Dermis blood vessel endothelial cell (primary cell): ENCODE results near the gene ARL14EPL. TPM values are rescaled to one million over a fixed set of nuclear protein-coding genes. Genes with fewer than 3 reads are reported as not detected.
"Not testable (repeated sequence)": the region's sequence is repeated elsewhere in the genome, so short reads cannot be mapped to it uniquely, and the experiment has no call there.

Experiments
- DNase-seq: peaks from one replicate; pipeline ENCODE4 v3.0.0; 2010
- total RNA-seq: library from RNA; depleted of rRNA; stranded (reverse); fragments of >200 nt; gene quantifications from 2 replicates; pipeline ENCODE4 v1.2.3, GENCODE V29; 2014

ARL14EPL gene
- total RNA-seq, 1 donor from 2014 or later = under 0.01 TPM

DNA sequence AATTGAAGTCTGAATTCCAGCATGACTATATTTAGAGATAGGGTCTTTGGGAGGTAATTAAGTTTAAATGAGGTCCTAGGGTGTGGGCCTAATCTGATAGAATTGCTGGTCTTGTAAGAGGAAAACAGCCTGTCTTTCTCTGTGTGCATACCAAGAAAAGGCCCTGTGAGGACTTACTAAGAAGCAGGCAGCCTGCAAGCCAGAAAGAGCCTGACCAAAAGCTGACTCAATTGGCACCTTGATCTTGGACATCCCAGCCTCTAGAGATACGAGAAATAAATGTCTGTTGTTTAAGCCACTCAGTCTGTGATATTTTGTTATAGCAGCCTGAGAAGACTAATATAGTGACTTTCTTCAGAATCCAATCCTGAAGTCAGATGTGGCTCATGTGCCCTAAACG, 14.6 kb downstream of the ARL14EPL start:
- DNase-seq = no peak

GRCh38 chr5:116058346-116058936, 26.2 kb downstream of the ARL14EPL start:
- DNase-seq = no peak

- no peak for DNase-seq
Measured at GRCh38 chr5:116062352-116062751, 30.1 kb downstream of the ARL14EPL start.

GRCh38 chr5:116063950-116064349, 31.7 kb downstream of the ARL14EPL start:
- DNase-seq = no peak

DNA sequence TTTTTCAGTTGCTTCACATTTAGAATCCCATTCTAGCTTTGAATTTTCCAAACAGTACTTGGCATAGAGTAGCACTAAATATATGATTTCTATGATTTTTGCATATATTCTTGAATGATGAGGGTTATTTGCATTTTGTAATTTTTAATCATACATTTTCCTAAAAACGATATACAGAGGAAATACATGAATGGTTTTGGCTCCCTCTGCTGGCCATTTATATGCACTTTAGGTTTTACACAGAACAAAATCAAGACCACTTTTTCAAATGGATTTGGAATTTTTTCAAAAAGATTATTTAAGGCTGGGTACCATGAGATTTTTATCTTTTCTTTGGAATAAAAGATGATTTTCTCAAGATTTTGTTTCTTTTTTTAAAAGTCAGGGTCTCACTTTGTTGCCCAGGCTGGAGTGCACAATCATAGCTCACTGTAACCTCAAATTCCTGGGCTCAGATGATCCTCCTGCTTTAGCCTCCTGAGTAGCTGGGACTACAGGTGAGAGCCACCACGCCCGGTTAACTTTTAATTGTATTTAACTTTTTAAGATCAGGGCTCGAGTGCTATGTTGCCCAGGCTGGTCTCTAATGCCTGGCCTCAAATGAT, 35.9 kb downstream of the ARL14EPL start:
- DNase-seq = peak; percentile 79

DNA sequence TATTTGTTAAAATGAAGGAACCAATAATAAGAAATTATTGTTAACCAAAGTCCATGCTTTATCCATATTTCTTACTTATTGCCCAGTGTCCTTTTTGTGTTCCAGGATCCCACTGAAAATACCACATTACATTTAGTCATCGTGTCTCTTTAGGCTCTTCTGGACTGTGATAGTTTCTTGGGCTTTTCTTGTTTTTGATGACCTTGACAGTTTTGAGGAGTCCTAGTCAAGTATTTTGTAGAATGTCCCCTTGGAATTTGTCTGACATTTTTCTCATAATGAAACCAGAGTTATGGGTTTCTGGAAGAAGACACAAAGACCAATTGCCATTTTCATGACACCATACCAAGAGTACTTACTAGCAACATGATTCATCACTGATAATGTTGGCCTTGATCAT, 38.9 kb downstream of the ARL14EPL start:
- no peak for DNase-seq

DNA sequence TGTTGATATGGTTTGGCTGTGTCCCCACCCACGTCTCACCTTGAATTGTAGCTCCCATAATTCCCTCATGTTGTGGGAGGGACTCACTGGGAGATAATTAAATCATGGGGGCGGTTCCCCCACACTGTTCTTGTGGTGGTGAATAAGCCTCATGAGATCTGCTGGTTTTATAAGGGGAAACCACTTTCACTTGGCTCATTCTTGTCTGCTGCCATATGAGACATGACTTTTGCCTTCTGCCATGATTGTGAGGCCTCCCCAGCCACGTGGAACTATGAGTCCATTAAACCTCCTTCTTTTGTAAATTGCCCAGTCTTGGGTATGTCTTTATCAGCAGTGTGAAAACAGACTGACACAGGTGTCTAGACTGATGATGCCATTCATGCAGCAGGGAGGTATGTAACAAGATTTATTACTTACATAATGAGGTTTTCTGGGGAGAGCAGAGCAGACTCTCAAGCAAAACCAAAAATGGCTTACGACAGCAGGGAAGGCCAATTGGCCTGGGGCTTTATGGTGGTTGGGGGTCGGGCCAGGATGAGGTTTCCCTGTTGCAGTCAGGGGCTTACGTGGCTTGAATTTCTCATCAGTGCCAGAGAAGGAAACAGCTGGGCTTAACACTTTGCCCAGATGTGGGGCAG, 43.0 kb downstream of the ARL14EPL start:
- DNase-seq = no peak

DNA sequence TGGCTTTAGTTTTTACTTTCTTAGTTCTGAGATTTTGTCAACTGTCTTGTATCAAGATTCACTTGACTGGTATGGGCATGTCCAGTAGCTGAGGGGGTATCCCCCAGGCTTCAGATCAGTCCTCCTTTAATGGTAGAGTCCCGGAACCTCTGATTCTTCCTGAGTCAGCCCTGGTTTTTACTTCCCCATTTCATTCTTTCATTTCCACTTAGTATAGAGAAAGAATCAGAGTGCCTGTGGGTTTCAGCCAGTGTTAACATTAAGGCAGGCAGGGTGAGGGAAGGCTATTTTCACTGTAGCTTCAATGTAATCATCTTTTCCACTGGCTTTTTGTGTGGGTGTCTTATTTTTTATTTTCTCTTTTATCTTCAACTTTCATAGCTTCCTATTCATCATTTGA, 44.2 kb downstream of the ARL14EPL start:
- no peak for DNase-seq

DNA sequence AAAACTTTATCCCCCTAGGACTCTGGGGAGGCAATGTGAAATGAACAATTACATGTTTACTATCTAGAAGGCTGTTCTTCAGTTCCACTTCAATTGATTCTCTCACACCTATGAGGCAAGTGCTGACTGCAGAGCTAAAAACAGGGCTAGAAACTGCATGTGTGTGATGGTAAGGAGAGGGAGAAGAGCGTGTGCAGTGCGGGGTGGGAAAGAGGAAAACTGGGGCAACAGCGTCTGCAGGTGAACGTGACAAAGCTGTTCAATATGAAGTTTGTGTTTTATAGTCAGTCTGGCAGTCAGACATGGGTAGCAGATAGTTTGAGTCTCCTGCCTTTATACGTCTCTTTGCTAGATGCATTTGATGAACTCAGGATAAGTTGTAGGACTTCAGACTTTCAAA, 45.9 kb downstream of the ARL14EPL start:
- DNase-seq = no peak

DNA sequence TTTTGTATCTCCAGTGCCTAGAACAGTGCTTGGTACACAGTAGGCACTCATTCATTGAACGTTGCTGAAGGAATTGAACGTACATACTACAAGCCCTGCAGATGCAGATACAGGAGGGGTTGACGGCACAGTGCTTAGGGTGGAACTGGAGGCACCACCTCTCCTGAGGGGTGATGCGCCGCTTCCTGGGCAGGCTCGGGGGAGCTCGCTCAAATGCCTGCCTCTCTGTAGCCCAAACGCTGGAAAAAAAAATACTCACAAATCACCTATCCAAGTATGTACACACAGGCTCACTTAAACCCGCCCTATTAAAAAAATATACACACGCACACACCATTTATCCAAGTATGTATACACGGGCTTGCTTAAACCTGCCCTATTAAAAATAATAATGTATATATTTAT, 52.0 kb downstream of the ARL14EPL start:
- peak; percentile 35 for DNase-seq

DNA sequence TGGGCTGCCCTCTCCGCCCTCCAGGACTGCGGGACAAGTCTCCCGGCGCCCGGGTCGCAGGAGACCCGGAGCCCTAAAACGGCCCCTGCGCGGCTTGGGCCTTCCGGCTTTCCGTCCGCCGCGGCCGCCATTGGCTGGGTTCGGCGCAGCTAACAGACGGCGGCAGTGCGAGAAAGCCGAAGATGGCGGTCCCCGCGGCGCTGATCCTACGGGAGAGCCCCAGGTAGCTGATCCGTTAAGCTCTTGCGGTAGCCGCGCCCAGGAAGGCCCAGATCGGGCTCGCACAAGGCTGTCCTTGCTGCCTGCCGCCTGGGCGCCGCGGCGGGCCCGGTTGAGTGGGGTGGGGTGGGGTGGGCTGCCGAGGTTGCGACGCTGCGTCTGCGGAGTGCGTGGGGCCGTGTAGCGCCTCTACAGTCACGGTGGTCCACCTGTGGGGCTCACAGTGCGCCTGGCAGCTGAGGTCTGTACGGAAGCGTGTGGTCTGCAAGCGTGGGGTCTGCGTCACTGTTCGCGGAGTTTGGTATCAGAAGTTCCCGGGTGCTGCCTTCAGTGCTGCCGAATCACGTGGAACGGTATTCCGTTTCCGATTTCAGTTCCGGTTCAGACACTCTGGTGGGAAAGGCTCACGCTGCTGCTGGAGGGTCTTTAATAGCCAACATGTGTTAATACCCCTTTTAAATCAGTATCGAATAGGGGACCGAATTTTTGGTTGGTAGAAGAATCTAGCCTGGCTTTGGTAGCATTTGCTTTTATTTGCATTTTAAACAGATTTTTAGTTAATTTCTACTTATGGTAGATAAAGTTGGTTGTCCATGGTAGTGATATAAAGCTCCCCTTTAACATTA, 52.8 kb downstream of the ARL14EPL start, which contains the start of gene COMMD10:
COMMD10 (plus strand) TSS at position 155 of the 845 bp plus-strand sequence.
- DNase-seq = peak; percentile 83

GRCh38 chr5:116086309-116086708, 54.0 kb downstream of the ARL14EPL start:
- DNase-seq = not testable (repeated sequence)

DNA sequence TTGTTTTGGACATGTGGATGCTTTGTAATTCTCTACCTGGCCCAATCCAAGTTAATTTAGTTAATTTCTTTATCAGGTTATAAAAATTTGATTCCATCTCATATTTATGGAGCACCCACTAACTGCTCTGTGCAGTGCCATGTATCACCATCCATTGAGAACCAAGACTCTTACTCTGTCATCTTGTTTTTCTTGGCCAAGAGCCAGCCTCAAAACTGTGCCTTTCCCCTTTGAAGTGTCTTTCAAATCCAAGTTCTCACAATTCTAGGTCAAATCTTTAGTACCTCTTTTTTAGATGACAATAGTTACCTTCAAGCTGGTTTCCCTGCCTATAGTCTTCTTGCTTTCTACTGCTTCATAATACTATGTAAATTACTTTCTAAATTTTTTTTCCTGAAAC, 55.8 kb downstream of the ARL14EPL start:
- peak; percentile 6 for DNase-seq

DNA sequence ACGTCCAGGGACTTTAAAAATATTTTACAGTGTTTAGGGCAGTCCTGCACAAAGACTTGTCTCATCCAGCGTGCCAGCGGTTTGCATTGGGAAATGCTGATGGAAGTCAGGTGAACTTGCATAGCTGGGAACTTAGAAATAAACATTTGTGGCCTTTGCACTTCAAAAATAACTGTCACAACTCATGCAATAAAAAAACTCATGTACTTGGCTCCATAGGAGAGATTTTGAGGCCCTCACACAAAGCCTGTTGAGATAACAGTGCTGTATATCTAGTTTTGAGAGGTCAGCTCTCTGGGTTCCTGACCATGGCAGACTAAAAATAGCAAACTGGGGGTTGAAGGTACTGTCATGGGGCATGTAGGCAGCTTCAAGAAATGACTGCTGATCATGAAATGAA, 58.0 kb downstream of the ARL14EPL start:
- DNase-seq = no peak

GRCh38 chr5:116091416-116091815, 59.1 kb downstream of the ARL14EPL start:
- no peak for DNase-seq

GRCh38 chr5:116097301-116097700, 65.0 kb downstream of the ARL14EPL start:
- DNase-seq = no peak

DNA sequence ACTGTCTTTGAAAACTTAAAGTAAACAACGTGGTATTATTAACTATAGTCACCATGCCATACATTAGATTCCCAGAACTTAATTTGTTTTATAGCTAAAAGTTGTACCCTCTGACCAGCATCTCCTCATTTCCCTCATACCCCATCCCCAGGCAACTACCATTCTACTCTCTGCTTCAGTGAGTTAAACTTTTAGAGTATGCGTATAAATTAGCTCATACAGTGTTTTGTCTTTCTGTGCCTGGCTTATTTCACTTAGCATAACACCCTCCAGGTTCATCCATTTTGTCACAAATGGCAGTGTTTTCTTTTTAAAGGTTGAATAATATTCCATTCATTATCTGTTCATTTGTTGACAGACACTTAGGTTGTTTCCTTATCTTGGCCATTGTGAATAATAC, 66.7 kb downstream of the ARL14EPL start:
- DNase-seq = no peak

DNA sequence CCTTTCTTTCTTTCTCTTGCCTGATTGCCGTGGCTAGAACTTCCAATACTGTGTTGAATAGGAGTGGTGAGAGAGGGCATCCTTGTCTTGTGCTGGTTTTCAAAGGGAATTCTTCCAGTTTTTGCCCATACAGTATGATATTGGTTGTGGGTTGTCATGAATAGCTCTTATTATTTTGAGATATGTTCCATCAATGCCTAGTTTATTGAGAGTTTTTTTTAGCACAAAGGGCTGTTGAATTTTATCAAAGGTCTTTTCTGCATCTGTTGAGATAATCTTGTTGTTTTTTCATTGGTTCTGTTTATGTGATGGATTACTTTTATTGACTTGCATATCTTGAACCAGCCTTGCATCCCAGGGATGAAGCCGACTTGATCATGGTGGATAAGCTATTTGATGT, 72.7 kb downstream of the ARL14EPL start:
- DNase-seq = not testable (repeated sequence)

Other genes starting within 250 kb of the ARL14EPL start
- 1.2 and 3.3 TPM in 2 replicates for gene CDO1, start 215.8 kb upstream of the ARL14EPL start, total RNA-seq
- gene ATG12, start 190.9 kb upstream of the ARL14EPL start, total RNA-seq = 49.9 and 55.3 TPM in 2 replicates
- gene AP3S1, start 190.5 kb upstream of the ARL14EPL start, total RNA-seq = 63.6 and 78.6 TPM in 2 replicates
- gene LVRN, start 70.0 kb upstream of the ARL14EPL start, total RNA-seq = 0.17 and 0.23 TPM in 2 replicates
- gene COMMD10, start 52.6 kb downstream of the ARL14EPL start, total RNA-seq = 35.7 and 41.5 TPM in 2 replicates